T-helper 2 cell treated with Interferon-gamma antibody and Interleukin-4, amounts not matched to agents 5 μg/mL and 100 μg/mL, for 36 hours (primary cell): ENCODE results near the gene HECW1.
A peak's percentile ranks its signal among the peaks of the same experiment; 100 is the strongest.

ENCODE experiments used
- DNase-seq: peaks from one replicate; pipeline ENCODE4 v3.0.0; 2021; ENCODE audit warnings: low spot score
- H3K27ac Mint-ChIP-seq: one replicate; pipeline ENCODE4 v1.8.0; 2021; ENCODE audit warnings: mild to moderate bottlenecking, mixed read lengths
- H3K27me3 Mint-ChIP-seq: one replicate; pipeline ENCODE4 v1.8.0; 2021; ENCODE audit warnings: low read depth, mixed read lengths
- H3K36me3 Mint-ChIP-seq: one replicate; pipeline ENCODE4 v1.8.0; 2021; ENCODE audit warnings: low read depth, mixed read lengths
- H3K4me1 Mint-ChIP-seq: one replicate; pipeline ENCODE4 v1.8.0; 2021; ENCODE audit warnings: low read depth, mixed read lengths
- H3K4me3 Mint-ChIP-seq: one replicate; pipeline ENCODE4 v1.8.0; 2022; ENCODE audit warnings: mild to moderate bottlenecking, moderate library complexity, mixed read lengths
- H3K9me3 Mint-ChIP-seq: one replicate; pipeline ENCODE4 v1.8.0; 2021; ENCODE audit warnings: mixed read lengths

The HECW1 gene

DNA sequence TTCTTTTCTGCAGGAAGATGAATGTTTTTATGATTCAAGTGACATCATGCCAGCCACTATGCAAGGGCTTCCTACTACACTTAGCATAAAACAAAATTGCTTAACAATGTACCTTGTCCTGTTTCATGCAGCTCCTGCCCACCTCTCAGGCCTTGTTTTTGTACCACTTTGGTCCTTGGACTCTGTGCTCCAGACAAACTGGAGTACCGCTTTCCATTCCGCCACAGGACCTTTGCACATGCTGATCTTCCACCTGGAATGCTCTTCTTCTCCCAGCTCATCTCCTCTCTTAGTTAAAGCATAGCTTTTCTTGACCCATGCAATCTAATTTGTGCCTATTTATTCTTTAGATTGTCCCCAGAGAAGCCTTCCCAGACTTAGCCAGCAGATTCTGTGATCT is 393.0 kb downstream of the HECW1 start:
- Mint-ChIP-seq H3K4me1 (peaks cover 5% of the 10 kb centered on the region), H3K36me3 (no peaks in the 10 kb centered on the region), H3K27me3 (peaks cover 9% of the 10 kb centered on the region)

DNA sequence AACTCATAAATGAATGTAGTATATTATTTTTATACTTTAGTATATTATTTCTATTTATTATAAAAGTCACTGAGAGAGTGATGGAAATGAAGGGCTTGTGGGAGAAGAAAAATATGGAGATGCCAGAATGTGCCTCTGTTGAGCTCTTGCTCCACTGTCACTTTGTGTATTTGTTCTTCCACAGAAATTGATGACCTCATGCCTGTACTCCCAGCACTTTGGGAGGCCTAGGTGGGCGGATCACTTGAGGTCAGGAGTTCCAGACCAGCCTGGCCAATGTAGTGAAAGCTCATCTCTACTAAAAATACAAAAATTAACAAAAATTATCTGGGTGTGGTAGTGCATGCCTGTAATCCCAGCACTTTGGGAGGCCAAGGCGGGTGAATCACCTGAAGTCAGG is 394.0 kb downstream of the HECW1 start:
- H3K27me3 Mint-ChIP-seq: peaks cover 7% of the 10 kb centered on the region

More for the DNA sequence above, 393.0 kb downstream of the HECW1 start:
- H3K27ac Mint-ChIP-seq: no peak overlapping the region
- H3K4me3 Mint-ChIP-seq: no peak overlapping the region
- no peaks in the 10 kb centered on the region for H3K9me3 Mint-ChIP-seq
- no peak for DNase-seq

GRCh38 chr7:43508461-43508860 is 396.0 kb downstream of the HECW1 start:
- Mint-ChIP-seq H3K36me3 (no peaks in the 10 kb centered on the region), H3K4me1 (peaks cover 12% of the 10 kb centered on the region), H3K27me3 (peaks cover 2% of the 10 kb centered on the region), H3K27ac (no peak overlapping the region), H3K9me3 (no peaks in the 10 kb centered on the region), H3K4me3 (no peak overlapping the region)
- no peak for DNase-seq

More for the DNA sequence above, 394.0 kb downstream of the HECW1 start:
- peaks cover 5% of the 10 kb centered on the region for H3K4me1 Mint-ChIP-seq
- no peak overlapping the region for H3K4me3 Mint-ChIP-seq
- no peak for DNase-seq
- no peak overlapping the region for H3K27ac Mint-ChIP-seq
- no peaks in the 10 kb centered on the region for H3K36me3 Mint-ChIP-seq
- no peaks in the 10 kb centered on the region for H3K9me3 Mint-ChIP-seq

- peaks cover 17% of the 10 kb centered on the region for H3K4me1 Mint-ChIP-seq
- no peak overlapping the region for H3K27ac Mint-ChIP-seq
- H3K9me3 Mint-ChIP-seq: no peaks in the 10 kb centered on the region
- peaks cover 2% of the 10 kb centered on the region for H3K27me3 Mint-ChIP-seq
- no peak overlapping the region for H3K4me3 Mint-ChIP-seq
- H3K36me3 Mint-ChIP-seq: no peaks in the 10 kb centered on the region
- DNase-seq: no peak
These were observed 397.5 kb downstream of the HECW1 start for GRCh38 chr7:43509906-43510305.

GRCh38 chr7:43511029-43511428 is 398.6 kb downstream of the HECW1 start:
- Mint-ChIP-seq H3K9me3 (no peaks in the 10 kb centered on the region), H3K4me1 (peaks cover 17% of the 10 kb centered on the region), H3K27me3 (peaks cover 6% of the 10 kb centered on the region), H3K27ac (no peak overlapping the region), H3K36me3 (no peaks in the 10 kb centered on the region), H3K4me3 (no peak overlapping the region)
- no peak for DNase-seq

GRCh38 chr7:43511769-43512515 is 399.5 kb downstream of the HECW1 start:
- H3K27me3 Mint-ChIP-seq: peaks cover 6% of the 10 kb centered on the region
- DNase-seq: no peak

GRCh38 chr7:43513251-43513650 is 400.8 kb downstream of the HECW1 start:
- Mint-ChIP-seq H3K9me3 (no peaks in the 10 kb centered on the region), H3K36me3 (no peaks in the 10 kb centered on the region), H3K27ac (no peak overlapping the region), H3K27me3 (peaks cover 6% of the 10 kb centered on the region), H3K4me3 (peak overlapping the region; percentile 50), H3K4me1 (peaks cover 29% of the 10 kb centered on the region)
- no peak for DNase-seq

More at GRCh38 chr7:43511769-43512515, 399.5 kb downstream of the HECW1 start:
- Mint-ChIP-seq H3K36me3 (no peaks in the 10 kb centered on the region), H3K9me3 (no peaks in the 10 kb centered on the region), H3K27ac (no peak overlapping the region), H3K4me1 (peaks cover 23% of the 10 kb centered on the region), H3K4me3 (no peak overlapping the region)

- Mint-ChIP-seq H3K4me1 (peaks cover 29% of the 10 kb centered on the region), H3K27me3 (peaks cover 6% of the 10 kb centered on the region), H3K27ac (peak overlapping the region; percentile 76), H3K36me3 (no peaks in the 10 kb centered on the region), H3K4me3 (peak overlapping the region; percentile 33), H3K9me3 (no peaks in the 10 kb centered on the region)
- peak; percentile 31 for DNase-seq
These were observed 404.3 kb downstream of the HECW1 start for GRCh38 chr7:43516581-43517342.

GRCh38 chr7:43517464-43517863 is 405.0 kb downstream of the HECW1 start:
- Mint-ChIP-seq H3K4me1 (peaks cover 25% of the 10 kb centered on the region), H3K4me3 (no peak overlapping the region), H3K27ac (peak overlapping the region; percentile 76), H3K36me3 (no peaks in the 10 kb centered on the region), H3K27me3 (peaks cover 6% of the 10 kb centered on the region), H3K9me3 (no peaks in the 10 kb centered on the region)
- no peak for DNase-seq

DNA sequence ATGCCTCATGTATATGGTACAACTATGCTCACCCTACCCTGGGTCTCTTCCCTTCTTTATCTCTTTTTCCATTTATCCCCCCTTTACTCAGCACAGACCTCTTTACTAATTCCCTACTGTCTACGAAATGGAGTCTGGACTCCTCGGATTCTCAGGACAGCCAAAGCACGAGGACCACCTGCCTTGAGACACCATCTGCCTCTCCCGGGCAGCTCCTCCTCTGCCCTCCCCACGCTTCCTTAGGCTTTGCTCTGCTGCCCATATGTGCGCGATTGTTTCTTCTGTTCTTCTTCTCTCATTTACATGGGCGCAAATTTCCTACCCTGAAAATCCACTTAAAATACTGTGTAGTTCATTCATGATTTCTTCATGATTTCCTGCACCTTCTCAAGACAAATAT is 407.8 kb downstream of the HECW1 start:
- Mint-ChIP-seq H3K36me3 (no peaks in the 10 kb centered on the region), H3K4me1 (peaks cover 12% of the 10 kb centered on the region), H3K27ac (no peak overlapping the region), H3K4me3 (no peak overlapping the region), H3K27me3 (peaks cover 10% of the 10 kb centered on the region), H3K9me3 (no peaks in the 10 kb centered on the region)
- no peak for DNase-seq

GRCh38 chr7:43522406-43523156 is 410.1 kb downstream of the HECW1 start:
- H3K4me3 Mint-ChIP-seq: no peak overlapping the region
- no peaks in the 10 kb centered on the region for H3K9me3 Mint-ChIP-seq
- no peaks in the 10 kb centered on the region for H3K4me1 Mint-ChIP-seq
- no peak for DNase-seq
- peaks cover 15% of the 10 kb centered on the region for H3K27me3 Mint-ChIP-seq
- no peak overlapping the region for H3K27ac Mint-ChIP-seq
- no peaks in the 10 kb centered on the region for H3K36me3 Mint-ChIP-seq

GRCh38 chr7:43528576-43529354 is 416.3 kb downstream of the HECW1 start:
- DNase-seq: no peak
- Mint-ChIP-seq H3K9me3 (no peaks in the 10 kb centered on the region), H3K4me1 (no peaks in the 10 kb centered on the region), H3K36me3 (no peaks in the 10 kb centered on the region), H3K4me3 (no peak overlapping the region), H3K27ac (no peak overlapping the region), H3K27me3 (peaks cover 21% of the 10 kb centered on the region)

DNA sequence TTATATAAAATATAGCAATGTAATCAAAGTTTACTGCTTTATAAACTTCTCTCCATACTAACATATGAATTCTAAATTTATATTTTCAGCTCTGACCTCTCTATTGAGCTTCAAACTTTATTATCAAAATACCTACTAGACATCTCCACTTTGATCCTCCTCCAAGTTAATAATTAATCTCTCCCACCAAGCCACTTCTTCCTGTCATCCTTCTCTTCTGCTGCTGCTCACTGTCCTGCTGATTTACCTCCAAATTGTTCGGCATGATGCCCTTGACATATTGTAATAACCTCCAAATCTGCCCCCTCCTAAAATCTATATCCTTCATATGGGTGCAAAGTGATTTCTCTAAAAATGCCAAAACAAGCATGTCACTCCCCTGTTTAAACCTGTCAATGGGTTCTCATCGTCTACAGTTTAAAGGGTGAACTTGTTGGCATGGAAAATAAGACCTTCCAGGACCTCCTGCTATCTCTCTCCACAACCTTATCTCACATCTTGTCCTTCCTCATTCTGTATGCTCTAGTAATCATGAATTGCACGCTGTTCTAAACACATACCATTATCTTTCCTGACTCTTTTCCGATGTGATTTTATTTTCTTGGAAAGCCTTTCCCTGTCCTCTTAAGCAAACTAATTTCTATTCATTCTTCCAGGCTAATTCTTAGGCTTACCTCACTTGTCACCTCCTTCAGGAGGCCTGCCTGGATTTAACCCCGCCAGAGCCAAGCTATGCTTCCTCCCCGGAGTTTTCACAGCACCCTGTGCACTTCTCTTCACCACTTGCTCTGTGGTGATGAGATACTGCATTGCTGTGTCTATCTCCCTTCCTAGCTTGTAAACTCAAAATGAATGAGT is 418.3 kb downstream of the HECW1 start:
- H3K27me3 Mint-ChIP-seq: peaks cover 11% of the 10 kb centered on the region
- H3K4me1 Mint-ChIP-seq: no peaks in the 10 kb centered on the region
- no peak for DNase-seq
- H3K27ac Mint-ChIP-seq: no peak overlapping the region
- H3K36me3 Mint-ChIP-seq: no peaks in the 10 kb centered on the region
- H3K9me3 Mint-ChIP-seq: no peaks in the 10 kb centered on the region
- H3K4me3 Mint-ChIP-seq: no peak overlapping the region
